G401.6 (cell line): ENCODE measurements around the gene DIS3L2.

Experiments used
- FAIRE-seq: peaks from 2 replicates; lab custom pipeline; 2012; peaks lifted over from hg19 to GRCh38; lab: Jason Lieb, UNC

DIS3L2 gene

DNA sequence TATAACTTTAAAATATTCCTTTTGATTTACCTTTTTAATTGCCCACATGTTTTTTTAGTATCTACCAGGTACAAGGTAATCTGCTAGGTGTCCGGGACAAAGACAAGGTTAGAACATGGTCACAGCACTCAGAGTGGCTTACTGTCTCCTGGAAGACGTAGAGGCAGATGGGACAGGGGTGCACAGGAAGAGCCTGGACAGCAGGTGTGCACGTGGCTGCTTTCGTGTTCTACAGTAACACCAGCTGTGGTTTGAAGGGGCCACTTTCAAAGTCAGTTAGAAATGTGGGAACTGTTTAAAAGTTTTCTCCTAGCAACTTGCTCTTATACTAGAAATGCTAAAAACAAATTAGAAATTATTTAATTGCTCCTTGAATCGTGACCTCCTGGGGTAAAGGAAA, 314.2 kb downstream of the DIS3L2 start:
- no peak for FAIRE-seq

DNA sequence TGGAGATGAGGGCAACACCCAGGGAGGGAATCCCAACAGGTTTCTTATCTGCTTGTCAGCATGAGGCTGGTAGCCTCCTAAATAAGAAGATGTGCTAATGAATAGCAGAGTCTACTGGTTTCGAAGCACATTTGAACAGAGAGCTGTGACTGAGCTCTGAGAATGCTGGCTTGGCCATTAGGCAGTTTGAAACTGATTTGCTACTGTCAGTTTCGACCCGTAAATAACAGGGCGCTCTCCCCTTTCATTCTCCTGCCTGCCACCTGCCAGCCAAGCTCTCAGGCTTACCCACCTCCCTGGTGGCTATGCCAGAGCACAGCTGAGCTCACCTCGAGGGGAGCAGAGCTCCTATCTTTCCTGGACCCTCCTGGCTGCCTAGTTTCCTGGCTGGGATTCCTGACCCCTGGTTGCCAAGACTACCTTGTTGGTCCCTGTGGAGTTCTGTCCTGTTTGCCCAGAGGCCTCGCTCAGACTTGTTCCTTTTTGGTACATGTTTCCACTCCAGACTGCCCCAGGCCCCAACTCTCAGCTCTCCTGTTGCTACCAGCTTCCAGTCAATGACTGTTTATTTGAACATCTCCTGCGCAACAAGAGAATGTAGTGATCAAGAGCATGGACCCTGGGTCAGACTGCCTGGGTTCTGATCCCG, 314.7 kb downstream of the DIS3L2 start:
- FAIRE-seq: no peak

DNA sequence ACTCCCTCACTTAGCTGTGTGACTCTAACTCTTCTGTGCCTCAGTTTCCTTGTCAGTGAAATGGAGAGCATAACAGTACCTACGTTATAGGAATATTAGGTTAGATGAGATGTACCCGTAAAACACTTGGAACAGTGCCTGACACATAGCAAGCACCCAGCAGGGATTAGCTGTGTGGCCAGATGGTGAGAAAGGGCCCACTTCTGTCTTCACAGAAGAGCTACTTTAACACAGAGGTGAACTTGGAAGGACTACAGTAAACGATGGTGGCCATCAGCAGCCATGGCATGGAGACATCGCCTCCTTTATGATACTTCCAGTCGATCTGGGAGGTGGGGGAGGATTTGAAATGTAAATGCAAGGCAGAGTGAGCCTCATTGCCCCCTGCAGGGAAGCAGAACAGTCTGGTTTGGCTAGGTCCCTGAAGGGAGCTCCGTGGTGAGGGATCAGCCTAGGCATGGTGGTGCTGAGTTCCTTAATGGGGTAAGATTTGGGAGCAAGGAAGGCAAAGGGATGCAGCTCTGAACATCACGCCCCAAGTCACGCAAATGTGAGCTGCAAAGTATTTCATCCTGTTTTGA, 315.3 kb downstream of the DIS3L2 start:
- no peak for FAIRE-seq

DNA sequence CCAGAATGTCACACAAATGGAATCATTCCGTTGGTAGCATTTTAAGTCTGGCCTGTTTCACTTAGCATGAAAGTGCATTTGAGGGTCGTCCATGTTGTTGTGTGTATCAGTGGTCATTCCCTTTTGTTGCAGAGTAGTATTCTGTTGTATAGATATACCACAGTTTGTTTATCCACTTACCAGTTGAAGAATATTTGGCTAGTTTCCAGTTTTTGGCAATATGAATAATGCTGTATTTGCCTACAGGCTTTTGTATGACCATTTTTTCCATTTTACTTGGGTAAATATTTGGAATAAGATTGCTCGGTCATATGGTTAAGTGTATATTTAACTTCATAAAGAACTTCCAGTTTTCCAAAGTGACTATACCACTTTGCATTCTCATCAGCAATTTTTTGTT, 317.0 kb downstream of the DIS3L2 start:
- no peak for FAIRE-seq

DNA sequence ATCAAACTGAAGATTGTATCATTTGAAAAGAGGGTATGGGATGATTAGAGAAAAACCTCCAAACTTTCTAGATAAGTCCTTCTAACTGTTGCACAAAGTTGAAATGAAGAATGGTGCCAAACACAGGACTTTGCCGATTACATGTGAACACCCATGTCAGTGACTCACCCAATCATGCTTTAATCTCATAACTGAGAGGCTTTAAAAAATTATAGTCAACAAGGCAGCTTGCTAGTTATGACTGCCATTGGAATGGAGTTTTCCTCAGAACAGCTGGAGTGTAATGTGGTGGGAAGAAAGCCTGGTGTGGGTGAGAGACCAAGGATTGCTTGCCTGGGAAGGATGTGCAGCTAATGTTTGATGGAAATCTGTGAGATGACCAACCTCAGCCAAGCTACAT, 318.8 kb downstream of the DIS3L2 start:
- FAIRE-seq: no peak

DNA sequence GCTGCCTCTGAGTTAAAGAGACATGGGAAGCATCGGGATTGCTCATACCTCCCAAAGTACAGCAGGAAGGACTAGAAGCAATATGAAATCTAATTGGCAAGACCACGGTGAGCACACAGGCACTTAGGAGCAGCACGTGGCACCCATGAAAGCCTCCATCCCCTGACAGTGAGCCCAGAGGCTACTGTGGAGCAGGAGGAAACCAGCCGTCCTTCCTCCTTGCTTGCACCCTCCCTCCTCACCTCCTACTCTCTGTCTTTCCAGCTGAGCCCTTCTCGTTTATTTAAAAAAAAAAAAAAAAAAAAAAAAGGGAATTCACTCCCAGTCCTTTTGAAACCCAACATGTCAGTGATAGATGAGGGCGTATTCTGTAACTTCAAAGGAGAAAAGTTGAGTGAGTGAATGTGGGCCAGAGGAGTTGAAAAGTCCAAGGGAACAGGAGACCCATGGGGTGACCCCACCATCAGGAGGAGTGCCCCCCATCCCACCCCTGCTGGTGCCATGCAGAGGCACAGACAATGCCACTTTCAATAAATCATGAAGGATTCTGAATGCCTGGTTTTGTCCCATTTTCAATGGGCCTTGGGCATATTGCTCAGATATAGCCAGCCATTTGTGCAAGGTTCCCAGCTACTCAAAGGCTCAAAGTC, 320.5 kb downstream of the DIS3L2 start:
- no peak for FAIRE-seq

DNA sequence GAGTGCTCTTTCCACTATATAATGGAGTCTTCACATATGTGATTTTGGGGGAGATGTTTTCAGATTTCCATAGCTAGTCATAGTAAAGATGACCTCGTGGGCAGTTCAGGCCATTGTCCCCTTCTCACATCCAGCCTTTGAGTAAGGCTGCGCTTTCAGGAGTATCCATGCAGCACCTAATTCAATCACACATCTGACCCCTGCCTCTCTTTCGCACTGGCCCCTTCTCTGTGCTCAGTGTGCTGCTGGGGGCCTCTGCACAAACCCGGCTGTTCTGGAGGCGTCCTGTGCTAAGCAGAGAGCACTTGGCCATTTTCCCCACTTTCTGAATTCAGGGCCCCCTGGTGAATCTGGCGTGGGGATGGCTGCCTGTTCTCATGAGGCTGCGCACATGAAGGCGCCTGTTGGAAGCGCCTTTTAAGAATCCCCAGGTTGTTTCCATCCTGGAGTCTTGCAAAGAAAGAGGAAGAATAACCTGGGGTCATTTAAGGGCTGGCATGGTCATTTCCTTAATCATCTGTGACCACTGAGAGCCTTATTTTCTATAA, 321.1 kb downstream of the DIS3L2 start:
- no peak for FAIRE-seq

DNA sequence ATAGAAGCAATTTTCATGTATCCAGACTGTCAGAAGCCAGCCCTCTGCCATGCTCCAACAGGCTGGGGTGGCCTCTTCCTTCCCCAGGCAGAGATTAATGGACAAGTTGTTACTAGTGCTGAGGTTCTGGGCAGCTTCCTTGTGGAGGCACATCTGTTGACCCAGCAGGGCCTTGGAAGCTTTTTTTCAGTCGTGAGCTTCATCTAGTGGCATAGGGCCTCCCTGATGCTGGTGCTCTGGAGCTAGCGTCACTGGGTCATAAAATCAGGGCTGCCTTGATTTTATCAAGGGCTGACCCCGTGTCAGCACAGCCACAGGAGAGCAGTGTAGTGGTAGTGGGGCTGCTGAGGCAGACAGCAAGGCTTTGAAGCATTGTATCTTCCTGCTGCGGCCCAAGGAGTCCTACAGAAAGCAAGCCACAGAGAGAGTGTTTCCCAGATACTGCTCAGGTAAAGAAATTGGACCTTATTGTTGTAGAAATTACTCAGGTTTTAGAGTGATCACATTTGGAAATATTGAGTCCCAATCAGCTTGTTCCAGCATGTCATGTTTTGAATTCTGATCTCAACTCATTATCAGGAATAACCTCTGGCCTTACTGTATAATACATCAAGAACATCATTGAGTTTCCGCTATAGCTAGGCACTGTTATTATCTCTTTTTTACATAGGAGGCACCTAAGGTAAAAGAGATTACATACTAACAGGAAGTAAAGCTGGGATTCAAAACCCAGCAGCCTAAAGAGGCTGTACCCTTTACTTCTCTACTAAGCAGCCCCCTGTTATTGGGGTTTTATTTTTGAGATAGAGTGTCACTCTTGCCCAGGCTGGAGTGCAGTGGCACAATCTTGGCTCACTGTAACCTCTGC, 324.7 kb downstream of the DIS3L2 start:
- FAIRE-seq: no peak

DNA sequence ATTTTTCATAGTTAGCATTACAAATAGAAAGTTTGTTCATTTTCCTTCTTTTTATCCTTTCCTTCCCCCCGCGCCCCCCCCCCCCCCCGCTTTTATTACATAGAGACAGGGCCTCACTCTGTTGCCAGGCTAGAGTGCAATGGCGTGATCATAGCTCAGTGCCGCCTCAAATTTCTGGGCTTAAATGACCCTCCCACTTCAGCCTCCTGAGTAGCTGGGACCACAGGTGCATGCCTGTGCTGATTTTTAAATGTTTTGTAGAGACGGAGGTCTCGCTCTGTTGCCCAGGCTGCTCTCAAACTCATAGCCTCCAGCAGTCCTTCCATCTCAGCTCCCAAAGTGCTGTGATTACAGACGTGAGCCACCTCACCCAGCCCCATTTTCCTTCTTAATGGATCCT, 325.8 kb downstream of the DIS3L2 start:
- FAIRE-seq: no peak

DNA sequence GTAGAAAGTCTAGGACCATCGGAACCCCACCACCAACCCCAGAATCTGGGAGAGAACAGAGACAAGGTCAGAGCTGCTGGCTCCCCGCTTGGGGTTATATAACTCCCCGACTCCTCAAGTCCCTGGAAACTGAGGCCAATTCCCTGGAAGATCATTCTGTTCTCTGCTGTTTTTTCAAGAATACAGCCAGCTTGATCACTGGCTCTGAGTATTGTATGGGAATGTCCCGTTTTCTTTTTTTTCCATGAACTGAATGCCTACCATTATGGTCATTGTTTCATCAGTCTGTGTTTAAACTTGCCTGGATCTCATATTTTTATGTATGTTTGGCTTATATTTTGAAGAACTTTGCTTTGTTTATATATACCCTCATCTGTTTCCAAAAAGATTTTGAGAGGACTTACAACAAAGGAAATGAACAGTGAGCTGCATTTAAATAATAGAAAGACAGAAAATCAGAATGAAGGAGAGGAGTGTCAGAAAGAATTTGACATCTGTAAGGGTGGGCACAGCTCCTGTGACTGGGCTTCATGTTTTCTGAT, 327.0 kb downstream of the DIS3L2 start:
- FAIRE-seq: no peak

DNA sequence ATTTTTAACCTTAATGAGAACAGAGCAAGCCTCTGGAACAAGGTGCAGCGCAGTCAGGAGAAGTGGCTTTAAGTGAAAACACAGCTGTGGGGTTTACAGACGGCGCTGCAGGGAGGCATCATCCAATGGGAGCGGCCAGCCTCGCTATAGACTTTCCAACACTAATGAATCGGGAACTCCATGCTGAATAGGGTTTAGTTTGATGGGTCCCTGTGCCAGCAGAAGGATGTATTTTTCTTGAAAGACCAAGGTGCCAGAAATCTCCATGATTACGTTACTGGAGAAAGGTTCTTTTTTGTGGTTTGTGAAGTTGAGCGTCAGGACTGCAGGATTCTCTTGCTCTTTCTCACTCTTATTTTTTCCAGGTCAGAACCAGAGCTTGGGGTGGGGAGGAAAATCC, 329.2 kb downstream of the DIS3L2 start:
- no peak for FAIRE-seq

DNA sequence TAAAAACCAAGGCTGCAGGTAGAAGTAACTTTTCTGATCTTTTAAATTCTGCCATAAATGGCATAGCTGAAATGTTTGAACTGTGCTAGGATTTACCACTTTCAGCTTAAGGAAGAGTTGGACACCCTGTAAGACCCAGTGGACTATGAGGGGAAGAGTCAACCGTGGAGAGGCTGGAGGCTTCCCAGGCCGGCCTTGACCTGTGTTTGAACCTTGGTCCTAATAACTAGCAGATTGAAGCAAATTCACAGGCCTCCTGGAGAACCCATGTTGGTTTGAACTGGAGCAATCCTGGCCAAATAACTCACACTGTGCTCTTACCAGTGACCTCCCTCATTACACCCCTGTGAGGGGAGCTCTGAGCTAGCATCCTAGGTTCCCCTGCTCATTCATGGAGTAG, 329.8 kb downstream of the DIS3L2 start:
- FAIRE-seq: no peak

DNA sequence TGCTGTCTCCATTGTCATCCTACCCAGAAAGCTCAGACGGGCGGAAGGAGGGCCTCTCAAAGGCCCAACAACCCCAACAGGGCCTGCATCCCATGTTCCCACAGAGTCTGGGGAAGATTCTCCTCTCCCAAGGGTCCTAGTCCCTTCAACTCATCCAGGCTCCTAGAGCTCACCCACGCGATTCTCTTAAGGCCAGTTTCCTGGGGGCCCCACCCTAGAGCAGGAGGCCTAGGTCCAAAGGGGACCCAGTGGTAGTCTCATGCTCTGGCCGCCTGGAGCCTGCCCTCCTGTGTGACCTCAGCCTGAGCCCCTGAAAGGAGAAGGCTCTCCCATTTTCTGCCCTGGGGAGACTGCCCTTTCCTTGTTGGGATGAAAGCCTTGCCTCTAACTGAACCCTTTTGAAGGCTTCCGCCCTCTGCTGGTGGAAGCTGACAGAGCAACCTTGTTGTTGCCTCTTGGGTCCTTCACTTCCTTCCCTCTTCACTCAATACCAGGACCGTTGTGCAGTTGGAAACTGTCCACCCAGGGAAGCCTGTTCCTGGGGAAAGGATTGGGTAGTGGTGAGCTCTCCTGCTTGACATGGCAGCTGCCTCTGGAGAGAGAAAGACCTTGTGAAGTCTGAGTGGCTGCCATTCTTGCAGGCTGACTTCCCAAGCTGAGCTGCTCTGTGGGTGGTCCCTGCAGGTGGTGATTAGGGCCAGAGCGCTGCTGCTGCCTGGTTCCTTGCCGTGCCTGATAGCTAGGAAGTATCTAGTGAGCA, 331.1 kb downstream of the DIS3L2 start:
- FAIRE-seq: no peak

DNA sequence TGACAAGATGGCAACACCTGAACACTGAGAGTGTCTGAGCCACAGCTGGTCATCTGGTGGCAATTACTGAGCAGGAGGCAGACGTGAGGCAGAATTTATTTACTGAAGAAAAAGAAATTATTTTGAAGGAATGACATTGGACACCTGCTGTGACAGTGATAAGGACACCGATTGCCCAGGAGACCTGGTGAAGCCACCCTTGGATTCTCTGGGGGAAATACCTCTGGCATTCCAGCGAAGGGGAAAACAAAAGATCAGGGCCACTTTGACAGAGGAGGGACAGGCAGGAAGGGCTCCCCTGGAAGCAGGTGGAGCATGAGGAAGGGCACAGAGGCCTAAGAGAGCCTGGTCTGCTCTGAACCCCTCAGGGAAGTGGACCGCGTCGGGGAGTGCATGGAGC, 331.7 kb downstream of the DIS3L2 start:
- no peak for FAIRE-seq

DNA sequence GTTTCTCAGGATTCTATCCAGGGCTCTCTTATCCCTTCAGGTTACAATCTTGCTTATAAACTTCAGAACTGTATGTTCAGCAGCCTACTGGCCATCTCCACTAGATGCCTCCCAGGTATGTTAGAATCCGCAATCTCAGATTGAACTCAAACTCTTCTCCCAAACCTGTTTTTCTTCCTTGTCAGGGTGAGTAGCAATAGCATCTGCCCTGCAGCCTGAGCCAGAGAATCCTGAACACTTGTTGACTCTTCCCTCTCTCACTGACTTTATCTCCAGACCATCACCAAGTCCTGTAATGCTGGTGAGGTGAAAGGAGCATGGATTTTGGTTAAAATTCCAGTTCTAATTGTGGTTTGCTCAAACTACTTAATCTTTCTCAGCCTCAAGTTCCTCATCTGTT, 334.5 kb downstream of the DIS3L2 start:
- no peak for FAIRE-seq

DNA sequence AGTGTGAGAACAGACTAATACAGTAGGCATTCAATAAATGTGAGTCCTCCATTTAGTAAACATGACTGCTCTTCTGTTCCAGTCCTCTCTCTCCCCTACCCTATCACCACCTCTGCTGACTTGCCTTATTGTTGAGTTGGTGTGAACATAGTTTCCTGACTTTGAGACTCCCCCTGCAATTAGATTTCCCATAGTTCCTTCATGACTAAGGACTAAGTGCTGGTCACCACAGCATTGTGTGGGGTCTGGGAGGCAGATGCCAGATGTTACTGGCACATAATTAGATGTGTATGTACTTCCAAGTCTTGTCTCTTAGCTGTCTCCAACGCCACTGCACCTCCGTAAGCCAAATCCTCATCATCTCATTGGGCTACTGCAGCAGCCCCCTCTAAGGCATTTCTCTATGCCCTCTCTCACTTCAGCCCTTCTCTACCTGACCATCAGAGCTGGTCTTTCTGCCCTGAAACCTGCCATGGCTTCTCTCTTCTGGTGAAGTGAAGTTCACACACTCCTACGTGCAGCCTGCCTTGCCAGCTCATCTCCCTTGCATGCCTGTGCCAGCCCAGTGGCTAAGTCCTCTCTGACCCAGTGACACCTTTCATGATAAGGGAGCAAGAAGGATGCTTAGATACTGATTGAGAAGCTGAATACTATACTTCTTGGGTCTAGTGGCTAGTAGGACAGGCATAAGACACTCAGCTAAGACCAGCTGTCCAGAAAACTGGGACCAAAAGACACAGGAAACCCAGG, 335.4 kb downstream of the DIS3L2 start:
- FAIRE-seq: no peak

DNA sequence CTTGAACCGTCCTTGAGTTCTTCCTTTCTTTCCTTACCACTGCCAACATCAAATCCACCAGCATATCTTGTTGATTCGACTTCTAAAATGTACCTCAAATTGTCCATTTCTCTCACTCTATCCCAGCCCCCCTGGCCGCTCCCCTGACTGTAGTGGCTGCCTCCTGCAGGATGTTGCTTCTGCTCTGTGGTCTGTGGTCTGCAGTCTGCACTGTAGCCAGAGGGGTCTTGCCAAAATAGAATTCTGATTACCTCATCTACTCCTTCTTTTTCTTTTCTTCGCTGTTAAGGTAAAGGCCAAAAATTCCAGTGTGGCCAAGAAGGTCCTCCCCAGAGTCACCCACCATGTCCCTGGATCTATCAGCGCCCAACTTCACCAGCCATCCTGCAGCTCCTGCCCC, 337.6 kb downstream of the DIS3L2 start:
- FAIRE-seq: no peak

DNA sequence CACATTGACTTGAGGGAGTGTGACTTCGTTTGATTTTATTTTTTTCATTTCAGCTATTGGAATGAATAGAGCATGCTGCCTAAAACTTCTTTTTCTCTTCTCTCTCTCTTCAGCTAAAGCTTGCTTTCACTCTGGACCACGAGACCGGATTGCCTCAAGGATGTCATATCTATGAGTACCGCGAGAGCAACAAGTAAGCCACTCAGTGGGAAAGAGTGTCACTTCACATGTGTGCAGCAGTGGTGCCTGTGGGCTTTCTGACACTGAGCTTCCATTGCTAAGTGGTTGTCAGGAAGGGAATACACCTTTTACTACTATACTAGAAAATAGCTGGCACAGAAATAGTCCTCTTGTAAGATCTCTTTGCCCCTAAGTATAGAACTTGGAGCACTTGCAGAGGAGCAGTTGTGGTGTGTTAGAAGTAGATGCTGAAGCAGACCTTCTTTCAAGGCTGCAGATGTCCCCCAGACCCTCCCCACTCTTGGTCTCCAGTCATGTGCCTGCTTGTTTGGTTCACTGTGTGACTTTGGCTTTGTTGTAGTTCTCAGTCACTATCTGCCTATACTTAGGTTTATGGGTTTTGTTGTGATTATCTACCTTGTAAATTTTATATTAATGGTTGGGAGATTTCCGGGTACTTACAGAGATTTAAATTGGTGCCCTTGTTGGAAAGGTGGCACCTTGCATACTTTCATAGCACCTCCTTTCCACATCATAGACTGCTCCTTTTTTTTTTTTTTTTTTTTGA, 338.6 kb downstream of the DIS3L2 start:
- FAIRE-seq: no peak

DNA sequence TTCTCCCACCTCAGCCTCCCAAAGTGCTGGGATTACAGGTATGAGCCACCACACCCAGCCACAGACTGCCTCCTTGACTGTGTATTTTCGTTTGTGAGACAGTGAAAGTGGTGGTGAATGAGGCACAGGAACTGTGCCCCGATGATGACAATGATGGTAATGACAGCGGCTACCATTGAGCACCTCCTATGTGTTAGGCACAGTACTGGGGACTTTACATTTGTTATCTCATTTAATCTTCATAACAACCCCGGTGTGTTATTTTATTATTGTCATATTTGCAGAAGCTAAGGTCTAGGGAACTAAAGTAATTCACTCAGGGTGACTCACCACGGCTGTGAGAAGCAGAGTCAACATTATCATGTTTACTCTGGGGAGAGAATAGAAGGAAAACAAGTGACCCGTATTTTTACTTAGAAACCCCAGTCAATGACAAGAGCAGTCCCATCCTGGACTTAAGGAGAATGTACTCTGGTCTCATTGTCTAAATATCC, 339.4 kb downstream of the DIS3L2 start:
- FAIRE-seq: no peak

DNA sequence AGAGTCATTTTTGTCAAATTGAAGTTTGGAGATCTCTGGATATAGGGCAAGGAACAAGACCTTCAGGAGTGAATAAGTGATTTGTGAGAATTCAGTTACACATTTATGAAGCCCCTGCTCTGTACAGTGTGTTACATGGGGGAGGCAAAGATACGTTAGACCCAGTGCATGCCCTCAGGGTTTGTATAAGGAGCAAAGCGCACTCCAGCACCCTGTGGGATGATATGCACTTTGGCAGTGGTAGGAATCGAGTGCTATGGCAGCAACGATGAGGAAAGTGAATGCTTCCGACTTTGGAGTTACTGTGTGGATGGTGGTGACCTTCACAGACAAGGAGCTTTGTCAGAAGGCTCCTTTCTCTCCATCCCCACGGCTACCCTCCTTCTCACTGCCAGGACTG, 342.7 kb downstream of the DIS3L2 start:
- FAIRE-seq: no peak
